Astrocyte of the spinal cord (primary cell): ENCODE results near the gene VPS45.
"Not testable (repeated sequence)": the region's sequence is repeated elsewhere in the genome, so short reads cannot be mapped to it uniquely, and the experiment has no call there.

ENCODE experiments used
- DNase-seq: peaks from one replicate; pipeline ENCODE4 v3.0.0; 2011; ENCODE audit warnings: low read depth, low spot score
- H3K4me3 ChIP-seq: 2 replicates; pipeline ENCODE4 v1.5.1; 2011; ENCODE audit warnings: low read depth, mild to moderate bottlenecking, low read length, moderate library complexity
- CTCF ChIP-seq: IDR thresholded peaks from 2 replicates; pipeline ENCODE4 v1.5.1; 2012; ENCODE audit warnings: low read depth, mild to moderate bottlenecking, low read length, inconsistent platforms
- in situ Hi-C: cut with HindIII; loops from 2 replicates; pipeline ENCODE4 v1.10.0; 2017; ENCODE audit warnings: low sequenced_read_pairs

The VPS45 gene

GRCh38 chr1:150028322-150028721 is 39.3 kb upstream of the VPS45 start:
- DNase-seq = no peak
- no peak overlapping the region for H3K4me3 ChIP-seq
- in situ Hi-C loops = no loop called here
- TF ChIP-seq CTCF = no peak

GRCh38 chr1:150034336-150034735 is 33.2 kb upstream of the VPS45 start:
- TF ChIP-seq CTCF = no peak
- no peak overlapping the region for H3K4me3 ChIP-seq
- in situ Hi-C loops = no loop called here
- no peak for DNase-seq

GRCh38 chr1:150049926-150050325 is 17.6 kb upstream of the VPS45 start:
- DNase-seq = no peak
- H3K4me3 ChIP-seq = no peak overlapping the region
- no peak for TF ChIP-seq CTCF
- in situ Hi-C loops = no loop called here

GRCh38 chr1:150051089-150051373 is 16.5 kb upstream of the VPS45 start:
- no peak for TF ChIP-seq CTCF
- in situ Hi-C loops = no loop called here
- no peak overlapping the region for H3K4me3 ChIP-seq
- DNase-seq = no peak

GRCh38 chr1:150051905-150052412 is 15.6 kb upstream of the VPS45 start:
- H3K4me3 ChIP-seq, in situ Hi-C loops, DNase-seq: not testable (repeated sequence)

GRCh38 chr1:150053926-150054325 is 13.7 kb upstream of the VPS45 start:
- in situ Hi-C loops = no loop called here
- H3K4me3 ChIP-seq = no peak overlapping the region
- TF ChIP-seq CTCF = no peak
- DNase-seq = no peak

- DNase-seq, H3K4me3 ChIP-seq, in situ Hi-C loops: not testable (repeated sequence)
Observed at GRCh38 chr1:150055507-150055906, 12.1 kb upstream of the VPS45 start.

GRCh38 chr1:150056407-150056806 is 11.2 kb upstream of the VPS45 start:
- no peak for TF ChIP-seq CTCF
- no peak overlapping the region for H3K4me3 ChIP-seq
- in situ Hi-C loops = no loop called here
- no peak for DNase-seq
